GM12878 (cell line): ENCODE results near the gene ANO2.

Experiments
- E2F8 ChIP-seq: fragments of 450-650 bp; IDR thresholded peaks from 2 replicates; pipeline ENCODE4 v1.6.1; 2018; ENCODE audit warnings: mild to moderate bottlenecking, low read depth, moderate library complexity; ENCODE audit not compliant: partially characterized antibody
- TF ChIP-seq, protein P1 (sequence below), 3 experiments: IDR thresholded peaks in 2 of 3; conservative IDR thresholded peaks in 1 of 3; 2 replicates each; pipeline ENCODE4 v1.5.1; 2011; ENCODE audit warnings: low read depth in 3 of 3, low read length in 3 of 3, mild to moderate bottlenecking in 3 of 3, control low read depth in 2 of 3, moderate library complexity in 2 of 3, inconsistent platforms in 1 of 3, mixed read lengths in 1 of 3; ENCODE audit not compliant: control insufficient read depth in 2 of 3, insufficient read depth in 1 of 3; ENCODE audit errors: extremely low read depth in 1 of 3
- TF ChIP-seq, protein P2 (sequence below): fragments of 450-650 bp; IDR thresholded peaks from 2 replicates; pipeline ENCODE4 v1.6.1; 2017; ENCODE audit warnings: mild to moderate bottlenecking

GRCh38 chr12:5796171-5796958 is 148.7 kb downstream of the ANO2 start:
- no peak for TF ChIP-seq E2F8
- TF ChIP-seq, protein P1, sequence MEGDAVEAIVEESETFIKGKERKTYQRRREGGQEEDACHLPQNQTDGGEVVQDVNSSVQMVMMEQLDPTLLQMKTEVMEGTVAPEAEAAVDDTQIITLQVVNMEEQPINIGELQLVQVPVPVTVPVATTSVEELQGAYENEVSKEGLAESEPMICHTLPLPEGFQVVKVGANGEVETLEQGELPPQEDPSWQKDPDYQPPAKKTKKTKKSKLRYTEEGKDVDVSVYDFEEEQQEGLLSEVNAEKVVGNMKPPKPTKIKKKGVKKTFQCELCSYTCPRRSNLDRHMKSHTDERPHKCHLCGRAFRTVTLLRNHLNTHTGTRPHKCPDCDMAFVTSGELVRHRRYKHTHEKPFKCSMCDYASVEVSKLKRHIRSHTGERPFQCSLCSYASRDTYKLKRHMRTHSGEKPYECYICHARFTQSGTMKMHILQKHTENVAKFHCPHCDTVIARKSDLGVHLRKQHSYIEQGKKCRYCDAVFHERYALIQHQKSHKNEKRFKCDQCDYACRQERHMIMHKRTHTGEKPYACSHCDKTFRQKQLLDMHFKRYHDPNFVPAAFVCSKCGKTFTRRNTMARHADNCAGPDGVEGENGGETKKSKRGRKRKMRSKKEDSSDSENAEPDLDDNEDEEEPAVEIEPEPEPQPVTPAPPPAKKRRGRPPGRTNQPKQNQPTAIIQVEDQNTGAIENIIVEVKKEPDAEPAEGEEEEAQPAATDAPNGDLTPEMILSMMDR (IDR thresholded peaks at IDR 0.05 in 2 of 3, conservative IDR thresholded peaks at IDR 0.05 in 1 of 3; ENCODE audit: control insufficient read depth in 2 of 3, extremely low read depth in 1 of 3, insufficient read depth in 1 of 3, low read depth in 3 of 3, low read length in 3 of 3): peak; percentile 48 to 60 (median 53)
- TF ChIP-seq, protein P2, sequence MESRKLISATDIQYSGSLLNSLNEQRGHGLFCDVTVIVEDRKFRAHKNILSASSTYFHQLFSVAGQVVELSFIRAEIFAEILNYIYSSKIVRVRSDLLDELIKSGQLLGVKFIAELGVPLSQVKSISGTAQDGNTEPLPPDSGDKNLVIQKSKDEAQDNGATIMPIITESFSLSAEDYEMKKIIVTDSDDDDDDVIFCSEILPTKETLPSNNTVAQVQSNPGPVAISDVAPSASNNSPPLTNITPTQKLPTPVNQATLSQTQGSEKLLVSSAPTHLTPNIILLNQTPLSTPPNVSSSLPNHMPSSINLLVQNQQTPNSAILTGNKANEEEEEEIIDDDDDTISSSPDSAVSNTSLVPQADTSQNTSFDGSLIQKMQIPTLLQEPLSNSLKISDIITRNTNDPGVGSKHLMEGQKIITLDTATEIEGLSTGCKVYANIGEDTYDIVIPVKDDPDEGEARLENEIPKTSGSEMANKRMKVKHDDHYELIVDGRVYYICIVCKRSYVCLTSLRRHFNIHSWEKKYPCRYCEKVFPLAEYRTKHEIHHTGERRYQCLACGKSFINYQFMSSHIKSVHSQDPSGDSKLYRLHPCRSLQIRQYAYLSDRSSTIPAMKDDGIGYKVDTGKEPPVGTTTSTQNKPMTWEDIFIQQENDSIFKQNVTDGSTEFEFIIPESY: no peak
